GM12892 (cell line): ENCODE measurements around the gene ZNF507. TPM values are rescaled to one million over a fixed set of nuclear protein-coding genes. Genes with fewer than 3 reads are reported as not detected.

ENCODE experiments used
- DNase-seq: peaks from one replicate; pipeline ENCODE4 v3.0.0; 2011; ENCODE audit not compliant: insufficient read length
- FAIRE-seq: peaks from 2 replicates; lab custom pipeline; 2011; peaks lifted over from hg19 to GRCh38; lab: Jason Lieb, UNC
- POLR2A ChIP-seq: IDR thresholded peaks from 2 replicates; pipeline ENCODE4 v1.6.1; 2011; ENCODE audit warnings: low read depth, low read length, control low read depth
- POLR2AphosphoS5 ChIP-seq: IDR thresholded peaks from 2 replicates; pipeline ENCODE4 v1.6.1; 2011; ENCODE audit warnings: low read depth, low read length, control low read depth
- TAF1 ChIP-seq: IDR thresholded peaks from 2 replicates; pipeline ENCODE4 v1.6.1; 2011; ENCODE audit warnings: low read depth, mild to moderate bottlenecking, control low read depth, low read length, borderline replicate concordance
- polyA plus RNA-seq: library from polyadenylated mRNA; unstranded; fragments of >200 nt; gene quantifications from one replicate; pipeline ENCODE4 v1.2.1, GENCODE V29; 2012; ENCODE audit warnings: missing spikeins, inconsistent platforms; ENCODE audit not compliant: missing spikeins

The ZNF507 gene
- polyA plus RNA-seq, result 10.9 TPM

GRCh38 chr19:32345261-32346207 lies at the start of gene ZNF507:
TSS of gene ZNF507 (plus strand) at chr19:32345610. CDS start at chr19:32352831, 7,221 bp downstream.
- peak; percentile 56; the same call in 1 of the 2 replicates for TF ChIP-seq POLR2A
- no peak for TF ChIP-seq TAF1
- peak; percentile 49; the same call in 1 of the 2 replicates for TF ChIP-seq POLR2AphosphoS5
- FAIRE-seq (peak; percentile 82), DNase-seq (peak; percentile 93)

DNA sequence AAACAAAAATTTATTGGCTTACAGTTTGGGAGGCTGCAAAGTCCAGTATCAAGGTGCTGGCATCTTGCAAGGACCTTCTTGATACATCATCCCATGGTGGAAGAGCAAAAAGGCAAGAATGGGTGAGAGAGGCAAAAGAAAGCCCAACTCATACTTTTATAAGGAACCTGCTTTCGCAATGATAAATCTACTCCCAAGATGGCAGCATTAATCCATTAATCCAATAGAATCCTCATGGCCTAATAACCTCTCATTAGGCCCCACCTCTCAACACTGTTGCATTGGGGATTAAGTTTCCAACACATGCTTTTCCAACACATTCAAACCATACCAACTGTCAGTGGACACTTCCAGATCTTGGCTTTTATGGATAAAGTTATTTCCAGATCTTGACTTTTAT lies 48.7 kb upstream of the ZNF507 start:
- DNase-seq (no peak), FAIRE-seq (no peak)
- TF ChIP-seq POLR2A (no peak), TAF1 (no peak)

DNA sequence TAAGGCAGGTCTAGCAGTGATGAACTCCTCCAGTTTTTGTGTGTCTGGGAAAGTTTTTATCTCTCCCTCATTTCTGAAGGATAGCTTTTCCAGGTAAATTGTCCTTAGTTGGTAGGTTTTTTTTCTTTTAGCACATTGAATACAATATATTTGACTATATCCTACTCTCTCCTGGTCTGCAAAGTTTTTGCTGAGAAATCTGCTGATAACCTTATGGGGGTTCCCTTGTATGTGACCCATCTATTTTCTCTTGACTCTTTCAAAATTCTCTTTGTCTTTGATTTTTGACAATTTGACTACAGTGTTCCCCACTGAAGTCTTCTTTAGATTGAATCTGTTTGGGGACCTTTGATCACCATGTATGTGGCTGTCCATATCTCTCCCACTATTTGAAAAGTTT lies 42.6 kb upstream of the ZNF507 start:
- no peak for TF ChIP-seq POLR2A
- no peak for TF ChIP-seq POLR2AphosphoS5
- no peak for TF ChIP-seq TAF1
- FAIRE-seq, result no peak
- DNase-seq, result no peak

DNA sequence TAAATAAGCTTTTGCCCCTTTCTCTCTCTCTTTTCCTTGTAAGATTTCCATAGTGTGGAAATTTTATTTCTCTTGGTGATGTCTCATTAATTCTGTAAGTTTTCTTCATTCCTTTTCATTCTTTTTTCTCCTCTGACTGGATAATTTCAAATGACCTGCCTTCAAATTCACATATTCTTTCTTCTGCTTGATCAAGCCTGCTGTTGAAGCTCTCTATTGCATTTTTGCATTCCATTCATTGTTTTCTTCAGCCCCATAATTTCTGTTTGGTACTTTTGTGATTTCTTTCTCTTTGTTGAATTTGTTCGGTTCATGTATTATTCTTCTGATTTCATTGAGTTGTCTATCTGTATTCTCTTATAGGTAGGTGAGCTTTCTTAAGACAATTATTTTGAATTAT lies 42.2 kb upstream of the ZNF507 start:
- DNase-seq, result no peak
- TF ChIP-seq POLR2AphosphoS5 (no peak), TAF1 (no peak), POLR2A (no peak)
- no peak for FAIRE-seq

- FAIRE-seq, result no peak
- no peak for DNase-seq
- TF ChIP-seq POLR2A (no peak), TAF1 (no peak), POLR2AphosphoS5 (no peak)
Observed at GRCh38 chr19:32307591-32307990, 37.8 kb upstream of the ZNF507 start.

DNA sequence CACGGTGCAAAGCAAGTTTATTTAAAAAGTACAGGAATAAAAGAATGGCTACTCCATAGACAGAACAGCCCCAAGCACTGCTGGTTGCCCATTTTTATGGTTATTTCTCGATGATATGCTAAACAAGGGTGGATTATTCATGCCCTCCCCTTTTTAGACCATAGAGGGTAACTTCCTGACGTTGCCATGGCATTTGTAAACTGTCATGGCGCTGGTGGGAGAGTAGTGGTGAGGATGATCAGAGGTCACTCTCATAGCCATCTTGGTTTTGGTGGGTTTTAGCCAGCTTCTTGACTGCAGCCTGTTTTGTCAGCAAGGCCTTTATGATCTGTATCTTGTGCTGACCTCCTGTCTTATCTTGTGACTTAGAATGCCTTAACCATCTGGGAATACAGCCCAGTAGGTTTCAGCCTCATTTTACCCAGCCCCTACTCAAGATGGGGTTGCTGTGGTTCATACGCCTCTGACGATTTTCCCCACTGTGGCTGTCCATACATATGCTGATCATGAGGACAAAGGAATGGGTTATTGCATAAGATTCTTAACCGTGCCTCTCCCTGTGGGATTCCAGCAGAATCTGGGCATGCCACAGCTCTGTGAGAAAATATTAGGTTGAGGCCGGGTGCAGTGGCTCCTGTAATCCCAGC lies 36.9 kb upstream of the ZNF507 start:
- TF ChIP-seq TAF1, result no peak
- no peak for TF ChIP-seq POLR2AphosphoS5
- no peak for TF ChIP-seq POLR2A
- FAIRE-seq (no peak), DNase-seq (no peak)

DNA sequence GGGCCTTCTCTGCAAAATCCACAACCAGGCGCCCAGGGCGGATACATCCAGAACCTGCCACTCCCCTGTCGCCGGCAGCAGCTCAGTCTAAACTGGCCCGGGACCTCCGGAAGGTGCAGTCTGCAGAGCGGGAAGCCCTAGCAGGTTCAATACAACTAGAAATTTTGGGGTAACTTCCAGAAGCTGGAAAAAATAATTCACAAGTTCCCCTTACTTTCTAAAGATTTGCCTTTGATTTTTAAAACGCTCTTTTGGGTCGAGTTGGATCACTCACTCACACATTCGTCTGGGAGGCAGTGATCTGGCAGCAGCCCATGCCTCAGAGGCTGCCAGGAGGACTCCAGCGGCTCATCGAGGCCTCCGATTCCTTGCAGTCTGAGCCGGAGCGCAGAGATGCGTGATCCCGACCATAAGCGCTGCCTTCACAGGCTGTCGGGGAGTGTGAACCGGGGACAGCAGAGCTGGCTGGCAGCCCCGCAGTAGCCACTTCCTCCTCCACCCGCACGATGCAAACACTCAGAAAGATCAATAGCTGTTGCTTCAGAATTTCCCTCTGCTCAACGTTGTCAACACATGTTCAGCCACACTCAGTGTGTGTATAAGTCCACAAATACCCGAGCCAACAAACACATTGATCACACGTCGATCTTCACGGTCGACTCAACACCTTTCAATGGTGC lies 35.6 kb upstream of the ZNF507 start:
- no peak for FAIRE-seq
- TF ChIP-seq POLR2A, result no peak
- no peak for TF ChIP-seq TAF1
- TF ChIP-seq POLR2AphosphoS5, result no peak
- DNase-seq, result no peak

DNA sequence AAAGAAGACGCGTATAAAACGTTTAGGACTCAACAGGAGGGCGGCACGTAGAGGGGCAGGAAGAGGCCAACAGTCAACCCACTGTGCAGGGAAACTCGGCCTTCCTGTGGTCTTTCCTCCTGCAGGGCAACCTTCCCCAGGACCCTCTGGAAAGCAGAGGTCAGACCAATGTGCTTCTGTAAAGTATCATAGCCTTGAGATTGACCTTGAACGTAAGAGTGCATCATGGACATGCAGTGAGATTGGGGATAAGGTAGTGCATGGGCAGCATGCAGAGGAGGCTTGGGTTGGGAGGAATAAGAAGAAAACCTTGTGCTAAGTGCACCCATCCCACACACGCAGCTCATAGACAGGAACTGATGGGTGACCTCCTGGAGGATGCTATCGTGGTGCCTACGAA lies 34.0 kb upstream of the ZNF507 start:
- TF ChIP-seq POLR2A, result no peak
- TF ChIP-seq TAF1, result no peak
- TF ChIP-seq POLR2AphosphoS5, result no peak
- no peak for FAIRE-seq

DNA sequence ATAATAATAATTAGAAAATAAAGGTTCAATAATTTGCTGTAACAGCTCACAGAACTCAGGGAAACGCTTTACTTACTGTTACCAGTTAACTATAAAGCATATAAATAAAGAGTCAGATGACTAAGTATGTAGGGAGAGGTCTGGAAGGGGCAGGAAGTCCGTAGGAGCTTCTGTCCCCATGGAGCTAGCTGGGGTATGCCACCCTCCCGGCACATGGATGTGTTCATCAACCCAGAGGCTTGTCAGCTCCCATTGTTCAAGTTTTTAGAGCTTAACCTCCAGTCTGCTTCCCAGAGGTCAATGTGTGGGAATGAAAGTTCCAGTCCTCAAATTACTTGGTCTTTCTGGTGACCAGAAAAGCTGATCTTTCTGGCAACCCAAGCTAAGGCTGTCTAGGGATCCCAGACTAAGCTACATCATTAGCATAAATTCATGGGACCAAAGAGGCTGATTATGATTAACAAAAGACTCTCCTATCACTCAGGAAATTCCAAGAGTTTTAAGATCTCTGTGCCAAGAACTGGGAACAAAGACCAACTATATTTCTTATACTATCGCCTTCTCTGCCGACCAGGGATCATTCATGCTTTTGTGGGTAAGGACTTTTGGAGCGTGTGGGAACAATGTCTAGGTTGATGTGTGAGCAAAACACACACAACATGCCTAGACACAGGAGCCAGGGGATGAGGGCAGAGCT lies 31.7 kb upstream of the ZNF507 start:
- FAIRE-seq (no peak), DNase-seq (no peak)
- TF ChIP-seq POLR2A, result no peak
- no peak for TF ChIP-seq TAF1
- TF ChIP-seq POLR2AphosphoS5, result no peak

More for the DNA sequence above, 34.0 kb upstream of the ZNF507 start:
- no peak for DNase-seq

- FAIRE-seq, result no peak
- no peak for DNase-seq
Observed at GRCh38 chr19:32316034-32316433, 29.4 kb upstream of the ZNF507 start.

More at GRCh38 chr19:32316034-32316433, 29.4 kb upstream of the ZNF507 start:
- TF ChIP-seq TAF1 (no peak), POLR2AphosphoS5 (no peak), POLR2A (no peak)
